Subcutaneous adipose tissue (tissue), 4 donors: ENCODE results near the gene VPS18. TPM values are rescaled to one million over a fixed set of nuclear protein-coding genes. Genes with fewer than 3 reads are reported as not detected.

ENCODE experiments used
- total RNA-seq, 4 donors: library from RNA; depleted of rRNA; stranded (reverse); fragments of >200 nt; gene quantifications; one replicate each; pipeline ENCODE4 v1.1.0, GENCODE V29; 2016
- TF ChIP-seq, protein P1 (sequence below): fragments of 450-650 bp; IDR thresholded peaks from one replicate; pipeline ENCODE4 v1.5.1; 2016; ENCODE audit warnings: low read depth, mild to moderate bottlenecking, control low read depth, antibody characterized with exemption, moderate library complexity

The VPS18 gene
- total RNA-seq, 4 donors from 2014 or later: 10.9 to 20.9 (median 19.6) TPM

DNA sequence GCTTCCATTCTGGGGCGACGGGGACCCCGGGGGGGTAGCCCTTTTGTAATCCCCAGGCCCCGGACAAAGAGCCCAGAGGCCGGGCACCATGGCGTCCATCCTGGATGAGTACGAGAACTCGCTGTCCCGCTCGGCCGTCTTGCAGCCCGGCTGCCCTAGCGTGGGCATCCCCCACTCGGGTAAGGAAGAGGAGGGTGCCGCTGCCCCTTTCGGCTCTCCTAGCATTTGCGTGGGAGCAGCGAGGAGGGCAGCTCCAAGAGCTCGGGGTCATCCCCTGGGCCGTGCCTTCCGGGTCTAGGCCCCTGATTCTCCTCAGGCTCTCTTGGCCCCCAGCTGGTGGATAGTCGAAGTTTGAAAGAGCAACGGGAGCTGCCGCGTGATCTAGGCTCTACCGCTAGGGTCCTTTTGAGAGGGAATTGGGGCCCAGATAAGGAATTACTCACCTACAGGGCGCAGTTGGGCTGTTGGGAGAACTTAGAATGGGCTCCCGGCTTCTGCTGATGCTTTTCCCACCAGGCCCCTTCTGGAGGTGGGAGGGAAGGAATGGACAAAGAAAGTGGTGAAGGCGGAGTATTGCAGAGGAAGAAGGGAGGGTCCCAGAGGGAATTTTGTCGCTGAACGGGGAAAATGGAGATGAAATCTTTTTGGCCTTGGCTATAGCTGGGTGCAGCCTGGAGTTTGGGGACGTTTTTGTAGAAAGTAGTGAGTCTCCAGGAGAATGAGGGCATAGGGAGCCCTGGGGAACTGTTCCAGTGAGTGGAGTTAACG lies 615 bp downstream of the VPS18 start:
- TF ChIP-seq, protein P1, sequence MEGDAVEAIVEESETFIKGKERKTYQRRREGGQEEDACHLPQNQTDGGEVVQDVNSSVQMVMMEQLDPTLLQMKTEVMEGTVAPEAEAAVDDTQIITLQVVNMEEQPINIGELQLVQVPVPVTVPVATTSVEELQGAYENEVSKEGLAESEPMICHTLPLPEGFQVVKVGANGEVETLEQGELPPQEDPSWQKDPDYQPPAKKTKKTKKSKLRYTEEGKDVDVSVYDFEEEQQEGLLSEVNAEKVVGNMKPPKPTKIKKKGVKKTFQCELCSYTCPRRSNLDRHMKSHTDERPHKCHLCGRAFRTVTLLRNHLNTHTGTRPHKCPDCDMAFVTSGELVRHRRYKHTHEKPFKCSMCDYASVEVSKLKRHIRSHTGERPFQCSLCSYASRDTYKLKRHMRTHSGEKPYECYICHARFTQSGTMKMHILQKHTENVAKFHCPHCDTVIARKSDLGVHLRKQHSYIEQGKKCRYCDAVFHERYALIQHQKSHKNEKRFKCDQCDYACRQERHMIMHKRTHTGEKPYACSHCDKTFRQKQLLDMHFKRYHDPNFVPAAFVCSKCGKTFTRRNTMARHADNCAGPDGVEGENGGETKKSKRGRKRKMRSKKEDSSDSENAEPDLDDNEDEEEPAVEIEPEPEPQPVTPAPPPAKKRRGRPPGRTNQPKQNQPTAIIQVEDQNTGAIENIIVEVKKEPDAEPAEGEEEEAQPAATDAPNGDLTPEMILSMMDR: no peak

DNA sequence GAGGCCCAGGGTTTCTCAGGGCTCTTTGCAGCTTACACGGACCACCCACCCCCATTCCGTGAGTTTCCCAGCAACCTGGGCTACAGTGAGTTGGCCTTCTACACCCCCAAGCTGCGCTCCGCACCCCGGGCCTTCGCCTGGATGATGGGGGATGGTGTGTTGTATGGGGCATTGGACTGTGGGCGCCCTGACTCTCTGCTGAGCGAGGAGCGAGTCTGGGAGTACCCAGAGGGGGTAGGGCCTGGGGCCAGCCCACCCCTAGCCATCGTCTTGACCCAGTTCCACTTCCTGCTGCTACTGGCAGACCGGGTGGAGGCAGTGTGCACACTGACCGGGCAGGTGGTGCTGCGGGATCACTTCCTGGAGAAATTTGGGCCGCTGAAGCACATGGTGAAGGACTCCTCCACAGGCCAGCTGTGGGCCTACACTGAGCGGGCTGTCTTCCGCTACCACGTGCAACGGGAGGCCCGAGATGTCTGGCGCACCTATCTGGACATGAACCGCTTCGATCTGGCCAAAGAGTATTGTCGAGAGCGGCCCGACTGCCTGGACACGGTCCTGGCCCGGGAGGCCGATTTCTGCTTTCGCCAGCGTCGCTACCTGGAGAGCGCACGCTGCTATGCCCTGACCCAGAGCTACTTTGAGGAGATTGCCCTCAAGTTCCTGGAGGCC lies 5.4 kb downstream of the VPS18 start:
- TF ChIP-seq, protein P1: no peak

DNA sequence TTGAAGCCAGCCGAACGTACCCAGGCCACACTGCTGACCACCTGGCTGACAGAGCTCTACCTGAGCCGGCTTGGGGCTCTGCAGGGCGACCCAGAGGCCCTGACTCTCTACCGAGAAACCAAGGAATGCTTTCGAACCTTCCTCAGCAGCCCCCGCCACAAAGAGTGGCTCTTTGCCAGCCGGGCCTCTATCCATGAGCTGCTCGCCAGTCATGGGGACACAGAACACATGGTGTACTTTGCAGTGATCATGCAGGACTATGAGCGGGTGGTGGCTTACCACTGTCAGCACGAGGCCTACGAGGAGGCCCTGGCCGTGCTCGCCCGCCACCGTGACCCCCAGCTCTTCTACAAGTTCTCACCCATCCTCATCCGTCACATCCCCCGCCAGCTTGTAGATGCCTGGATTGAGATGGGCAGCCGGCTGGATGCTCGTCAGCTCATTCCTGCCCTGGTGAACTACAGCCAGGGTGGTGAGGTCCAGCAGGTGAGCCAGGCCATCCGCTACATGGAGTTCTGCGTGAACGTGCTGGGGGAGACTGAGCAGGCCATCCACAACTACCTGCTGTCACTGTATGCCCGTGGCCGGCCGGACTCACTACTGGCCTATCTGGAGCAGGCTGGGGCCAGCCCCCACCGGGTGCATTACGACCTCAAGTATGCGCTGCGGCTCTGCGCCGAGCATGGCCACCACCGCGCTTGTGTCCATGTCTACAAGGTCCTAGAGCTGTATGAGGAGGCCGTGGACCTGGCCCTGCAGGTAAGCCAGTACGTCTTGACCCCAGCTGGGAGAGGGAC lies 6.2 kb downstream of the VPS18 start:
- TF ChIP-seq, protein P1: no peak

DNA sequence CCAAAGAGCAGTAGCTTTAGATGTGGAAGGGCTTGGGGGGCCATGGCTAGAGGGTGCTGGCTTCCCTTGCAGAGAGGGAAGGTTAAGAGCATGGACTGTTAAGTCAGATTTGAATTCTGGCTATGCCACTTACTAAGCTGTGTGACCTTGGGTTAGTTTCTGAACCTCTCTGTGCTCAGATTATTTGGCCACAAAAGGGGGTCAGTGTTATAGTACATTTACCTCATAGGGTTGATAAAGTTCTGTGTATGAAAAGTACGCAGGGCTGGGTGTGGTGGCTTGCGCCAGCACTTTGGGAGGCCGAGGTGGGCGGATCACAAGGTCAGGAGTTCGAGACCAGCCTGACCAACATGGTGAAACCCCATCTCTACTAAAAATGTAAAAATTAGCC lies 6.8 kb downstream of the VPS18 start:
- TF ChIP-seq, protein P1: no peak

DNA sequence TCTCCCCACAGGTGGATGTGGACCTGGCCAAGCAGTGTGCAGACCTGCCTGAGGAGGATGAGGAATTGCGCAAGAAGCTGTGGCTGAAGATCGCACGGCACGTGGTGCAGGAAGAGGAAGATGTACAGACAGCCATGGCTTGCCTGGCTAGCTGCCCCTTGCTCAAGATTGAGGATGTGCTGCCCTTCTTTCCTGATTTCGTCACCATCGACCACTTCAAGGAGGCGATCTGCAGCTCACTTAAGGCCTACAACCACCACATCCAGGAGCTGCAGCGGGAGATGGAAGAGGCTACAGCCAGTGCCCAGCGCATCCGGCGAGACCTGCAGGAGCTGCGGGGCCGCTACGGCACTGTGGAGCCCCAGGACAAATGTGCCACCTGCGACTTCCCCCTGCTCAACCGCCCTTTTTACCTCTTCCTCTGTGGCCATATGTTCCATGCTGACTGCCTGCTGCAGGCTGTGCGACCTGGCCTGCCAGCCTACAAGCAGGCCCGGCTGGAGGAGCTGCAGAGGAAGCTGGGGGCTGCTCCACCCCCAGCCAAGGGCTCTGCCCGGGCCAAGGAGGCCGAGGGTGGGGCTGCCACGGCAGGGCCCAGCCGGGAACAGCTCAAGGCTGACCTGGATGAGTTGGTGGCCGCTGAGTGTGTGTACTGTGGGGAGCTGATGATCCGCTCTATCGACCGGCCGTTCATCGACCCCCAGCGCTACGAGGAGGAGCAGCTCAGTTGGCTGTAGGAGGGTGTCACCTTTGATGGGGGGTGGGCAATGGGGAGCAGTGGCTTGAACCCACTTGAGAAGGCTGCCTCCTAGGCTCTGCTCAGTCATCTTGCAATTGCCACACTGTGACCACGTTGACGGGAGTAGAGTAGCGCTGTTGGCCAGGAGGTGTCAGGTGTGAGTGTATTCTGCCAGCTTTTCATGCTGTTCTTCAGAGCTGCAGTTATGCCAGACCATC lies 8.6 kb downstream of the VPS18 start:
- TF ChIP-seq, protein P1: no peak

DNA sequence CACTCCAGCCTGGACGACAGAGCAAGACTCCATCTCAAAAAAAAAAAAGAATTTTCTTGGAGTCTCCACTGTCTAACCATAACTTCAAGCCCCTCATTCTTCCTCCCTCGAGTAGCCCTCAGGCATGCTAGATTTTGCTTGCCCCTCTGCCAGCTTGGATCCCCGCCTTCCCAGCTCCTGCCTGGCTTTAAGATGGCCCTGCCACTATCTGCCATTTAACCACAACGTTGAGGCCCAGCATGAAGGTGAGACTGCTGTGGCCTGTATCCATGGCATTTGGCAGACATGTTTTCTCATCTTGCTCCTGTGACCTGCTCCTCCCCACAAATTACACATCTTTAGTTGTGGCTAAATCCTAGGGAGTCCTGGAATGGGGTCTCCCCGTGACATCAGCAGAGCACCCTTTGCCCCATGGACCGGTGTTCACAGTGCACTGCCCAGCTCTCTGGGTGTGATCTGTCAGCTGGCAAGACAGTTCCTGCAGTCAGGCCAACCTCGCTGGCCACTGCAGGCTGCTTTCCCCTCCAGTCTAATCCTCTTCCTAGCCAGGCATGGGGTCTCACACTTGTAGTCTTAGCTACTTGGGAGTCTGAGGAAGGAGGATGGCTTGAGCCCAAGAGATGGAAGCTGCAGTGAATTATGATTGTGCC lies 10.4 kb downstream of the VPS18 start:
- TF ChIP-seq, protein P1: no peak
